Transverse colon (tissue), 4 donors: Measurements from ENCODE around the gene KCNK7. TPM values are rescaled to one million over a fixed set of nuclear protein-coding genes. Genes with fewer than 3 reads are reported as not detected.

Experiments used
- DNase-seq: peaks from one replicate; pipeline ENCODE4 v3.0.0-alpha.2; 2019
- H3K27ac ChIP-seq, 4 donors: fragments of 200-600 bp; sonication (generic); 2 replicates each; pipeline ENCODE4 v1.5.1; 2016 to 2018; ENCODE audit warnings: inconsistent platforms in 4 of 4
- H3K27me3 ChIP-seq: fragments of 200-600 bp; sonication (generic); 2 replicates; pipeline ENCODE4 v1.5.1; 2017; ENCODE audit warnings: inconsistent platforms
- H3K36me3 ChIP-seq, 4 donors: fragments of 200-600 bp; sonication (generic); 2 replicates each; pipeline ENCODE4 v1.5.1; 2017 to 2019; ENCODE audit warnings: inconsistent platforms in 4 of 4
- H3K4me1 ChIP-seq, 4 donors: fragments of 200-600 bp; sonication (generic); 2 replicates each; pipeline ENCODE4 v1.5.1; 2017 to 2020; ENCODE audit warnings: inconsistent platforms in 4 of 4
- H3K4me3 ChIP-seq, 4 donors: fragments of 200-600 bp; sonication (generic); 1 replicate in 1 of 4; 2 replicates in 3 of 4; pipeline versions ENCODE4 v1.5.1 to v1.6.1; 2017 to 2019; ENCODE audit warnings: inconsistent platforms in 4 of 4
- H3K9me3 ChIP-seq, 2 donors: fragments of 200-600 bp; sonication (generic); 2 replicates each; pipeline ENCODE4 v1.5.1; 2017 to 2019; ENCODE audit warnings: inconsistent platforms in 2 of 2
- CTCF ChIP-seq, 5 experiments: fragments of 200-600 bp in 3 of 5; fragments of 450-650 bp in 2 of 5; sonication (generic) in 3 of 5; IDR thresholded peaks; 1 replicate in 2 of 5; 2 replicates in 3 of 5; pipeline ENCODE4 v1.5.1; 2016 to 2017; ENCODE audit warnings: antibody characterized with exemption in 5 of 5, inconsistent platforms in 3 of 5, mild to moderate bottlenecking in 2 of 5, moderate library complexity in 1 of 5
- EP300 ChIP-seq: sonication (generic); formaldehyde crosslinking; IDR thresholded peaks from one replicate; pipeline ENCODE4 v1.6.1; 2017; ENCODE audit warnings: antibody characterized with exemption, low read depth
- POLR2A ChIP-seq: fragments of 450-650 bp; IDR thresholded peaks from one replicate; pipeline ENCODE4 v1.6.1; 2016; ENCODE audit warnings: antibody characterized with exemption, mild to moderate bottlenecking, moderate library complexity
- POLR2AphosphoS5 ChIP-seq, 3 donors: sonication (generic); formaldehyde crosslinking; IDR thresholded peaks; one replicate each; pipeline ENCODE4 v1.6.1; 2016; ENCODE audit warnings: antibody characterized with exemption in 3 of 3
- WGBS, 2 donors: methylation state at CpG; one replicate each; pipeline ENCODE4 v1.1.5; 2018; ENCODE audit warnings: low coverage in 1 of 2; 5-methylcytosine and 5-hydroxymethylcytosine counted together
- in situ Hi-C, 4 donors: fragments of 200-750 bp; cut with MboI; loops; one replicate each; pipeline versions ENCODE4 v1.15.0 to v1.15.1; 2017; ENCODE audit warnings: low sequenced_read_pairs in 3 of 4, low pct_ligation_motif_present in 1 of 4, low pct_unique_long_range_greater_than_20kb in 1 of 4
- intact Hi-C: fragments of 100-400 bp; cut with DNase I; formaldehyde crosslinking; loops from one replicate; pipeline ENCODE4 v1.15.1; 2023; ENCODE audit warnings: low total_unique reads
- total RNA-seq, 4 donors: library from RNA; depleted of rRNA; stranded (reverse); fragments of >200 nt; gene quantifications; one replicate each; pipeline ENCODE4 v1.1.0, GENCODE V29; 2016

Gene KCNK7
- total RNA-seq, 4 donors from 2014 or later, result 0.27 to 1.6 TPM; not detected in 2

- H3K27ac ChIP-seq, result peak within 1 kb of the TSS; percentile 97 to 99 (median 98)
- H3K36me3 ChIP-seq, result peaks cover 0 to 20% (median 5%) of the 10 kb centered on the region in 4 donors
- intact Hi-C loops (no loop called here), in situ Hi-C loops (no loop called here)
- H3K9me3 ChIP-seq, result no peaks in the 10 kb centered on the region
- H3K27me3 ChIP-seq, result no peaks in the 10 kb centered on the region
- DNase-seq, result peak; percentile 100
- TF ChIP-seq POLR2A, result peak; percentile 68
- no peak for TF ChIP-seq CTCF (IDR thresholded peaks at IDR 0.05)
- TF ChIP-seq POLR2AphosphoS5 (IDR thresholded peaks at IDR 0.05), result peak; percentile 70 to 85 (median 71)
- no peak for TF ChIP-seq EP300
- WGBS, 2 donors, result 1% methylated on average over 43 of the region's 55 CpGs; no CpG with 5 or more reads in 1 of the 2 donors
- H3K4me3 ChIP-seq, result peak within 1 kb of the TSS; percentile 89 to 100 (median 98)
- peaks cover 27 to 56% (median 41%) of the 10 kb centered on the region in 4 donors for H3K4me1 ChIP-seq
These were observed 19.8 kb upstream of the KCNK7 start, which contains the start of gene PCNX3 for GRCh38 chr11:65615229-65615949. Gene PCNX3, plus strand, starts transcription at chr11:65615776. Its CDS starts 536 bp downstream, at chr11:65616312.

GRCh38 chr11:65613091-65613928 lies 17.7 kb upstream of the KCNK7 start:
- peak overlapping the region; percentile 97 to 99 (median 98) for H3K27ac ChIP-seq
- peak in 1 of 5 experiments; percentile 10 for TF ChIP-seq CTCF (IDR thresholded peaks at IDR 0.05)
- no peak for TF ChIP-seq EP300
- peaks cover 0 to 8% (median 4%) of the 10 kb centered on the region in 4 donors for H3K36me3 ChIP-seq
- H3K27me3 ChIP-seq, result no peaks in the 10 kb centered on the region
- H3K9me3 ChIP-seq, result no peaks in the 10 kb centered on the region
- intact Hi-C loops, result no loop called here
- WGBS, 2 donors, result 16% methylated on average over 32 of the region's 43 CpGs; no CpG with 5 or more reads in 1 of the 2 donors
- no peak for DNase-seq
- in situ Hi-C loops, result no loop called here
- peak overlapping the region; percentile 68 to 89 (median 80) for H3K4me3 ChIP-seq
- H3K4me1 ChIP-seq, result peaks cover 27 to 58% (median 48%) of the 10 kb centered on the region in 4 donors

GRCh38 chr11:65612691-65613090 lies 17.1 kb upstream of the KCNK7 start:
- Histone ChIP-seq H3K27me3 (no peaks in the 10 kb centered on the region), H3K27ac (peak overlapping the region; percentile 97 to 99 (median 98)), H3K4me1 (peaks cover 30 to 64% (median 50%) of the 10 kb centered on the region in 4 donors), H3K36me3 (peaks cover 0 to 2% (median under 1%) of the 10 kb centered on the region in 4 donors), H3K9me3 (no peaks in the 10 kb centered on the region), H3K4me3 (peak overlapping the region; percentile 68 to 89 (median 80))
- TF ChIP-seq EP300 (no peak), POLR2A (no peak), CTCF (IDR thresholded peaks at IDR 0.05) (no peak), POLR2AphosphoS5 (IDR thresholded peaks at IDR 0.05) (no peak)
- in situ Hi-C loops (no loop called here), intact Hi-C loops (no loop called here)
- 57% methylated on average over 7 of the region's 7 CpGs; no CpG with 5 or more reads in 1 of the 2 donors for WGBS, 2 donors
- no peak for DNase-seq
